HG03097 (cell line): ENCODE results near the gene FKBP8.

Experiments used
- ATAC-seq: cut with Tn5 transposase; IDR thresholded peaks from one replicate; pipeline ENCODE4 v1.9.1; 2021; ENCODE audit not compliant: unreplicated experiment, low FRiP score

Gene FKBP8

GRCh38 chr19:18503337-18503970 lies 39.9 kb downstream of the FKBP8 start:
- no peak for ATAC-seq

GRCh38 chr19:18502638-18503294 lies 40.6 kb downstream of the FKBP8 start:
- no peak for ATAC-seq

DNA sequence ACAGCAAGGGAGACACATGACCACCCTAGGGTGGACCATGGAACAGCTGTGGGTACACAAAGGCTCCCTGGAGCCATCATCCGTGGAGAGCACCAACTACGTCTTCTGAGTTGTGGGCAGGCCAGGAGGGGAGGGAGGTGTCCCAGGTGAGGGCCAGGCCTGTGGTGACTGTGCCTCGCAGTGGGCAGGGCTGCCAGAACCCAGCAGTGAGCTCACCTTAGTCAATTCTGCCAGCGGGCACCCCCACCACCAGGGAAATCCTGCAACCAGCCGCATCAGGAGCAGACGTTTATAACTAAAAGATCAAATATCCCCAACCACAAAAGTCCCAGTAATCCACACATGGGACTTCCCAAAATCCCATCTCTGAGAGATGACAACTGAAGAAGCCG lies 41.1 kb downstream of the FKBP8 start:
- ATAC-seq: no peak

DNA sequence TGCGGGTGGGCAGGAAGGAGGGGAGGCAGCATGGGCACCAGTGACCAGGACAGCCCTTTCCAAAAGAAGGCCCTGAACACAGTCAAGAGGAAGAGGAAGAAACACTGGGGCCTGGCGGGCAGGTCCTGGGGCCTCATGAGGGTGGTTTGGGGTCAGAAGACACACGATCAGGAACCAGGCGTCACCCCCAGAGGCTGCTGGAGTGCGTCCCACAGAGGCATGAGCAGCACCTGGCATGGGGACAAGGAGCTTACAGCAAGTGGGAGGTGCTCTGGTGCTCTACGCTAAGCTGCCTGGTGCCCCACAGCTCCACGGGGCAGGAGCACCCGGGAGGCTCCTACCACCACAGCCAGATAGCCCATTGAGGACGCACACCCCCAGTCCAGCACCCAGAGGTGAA lies 41.5 kb downstream of the FKBP8 start:
- ATAC-seq: no peak

DNA sequence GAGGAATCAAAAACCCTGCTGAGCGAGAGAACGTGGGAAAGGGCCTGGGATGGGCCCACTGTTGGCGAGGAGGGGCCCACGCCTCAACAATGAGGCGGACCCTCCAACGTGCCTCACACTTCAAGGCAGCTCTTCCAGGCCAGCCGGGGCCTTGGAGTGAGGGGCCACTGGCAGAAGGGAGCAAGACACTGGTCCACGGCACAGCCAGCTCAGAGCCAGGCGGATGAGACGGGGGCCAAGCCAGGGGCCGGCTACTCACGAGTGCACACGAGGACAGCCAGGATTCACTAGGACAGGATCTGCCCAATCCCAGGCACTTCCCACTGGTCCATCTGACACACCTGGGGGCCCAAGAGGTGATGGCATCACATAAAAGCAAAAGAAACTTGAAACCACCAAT lies 42.0 kb downstream of the FKBP8 start:
- ATAC-seq: no peak

- no peak for ATAC-seq
Measured at GRCh38 chr19:18500799-18501198, 42.6 kb downstream of the FKBP8 start.

DNA sequence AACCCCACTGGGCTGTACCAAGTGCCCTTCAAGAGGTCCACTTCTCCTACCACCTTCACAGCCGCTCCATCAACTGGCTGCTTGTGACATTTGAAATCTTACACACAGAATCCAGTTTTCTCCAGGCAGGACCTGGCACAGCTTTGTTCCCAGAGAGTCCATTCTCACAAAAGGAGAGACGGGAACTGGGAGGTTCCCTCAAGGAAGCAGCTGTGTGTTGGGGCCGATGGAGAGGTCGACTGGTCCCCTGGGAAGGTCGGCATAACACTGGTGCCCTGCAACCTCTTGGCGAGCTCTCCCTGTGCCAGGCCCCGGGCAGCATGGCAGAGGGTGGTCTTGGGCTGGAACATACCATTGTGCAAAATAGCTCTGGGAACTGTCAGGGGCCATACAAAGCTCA lies 43.0 kb downstream of the FKBP8 start:
- ATAC-seq: no peak

DNA sequence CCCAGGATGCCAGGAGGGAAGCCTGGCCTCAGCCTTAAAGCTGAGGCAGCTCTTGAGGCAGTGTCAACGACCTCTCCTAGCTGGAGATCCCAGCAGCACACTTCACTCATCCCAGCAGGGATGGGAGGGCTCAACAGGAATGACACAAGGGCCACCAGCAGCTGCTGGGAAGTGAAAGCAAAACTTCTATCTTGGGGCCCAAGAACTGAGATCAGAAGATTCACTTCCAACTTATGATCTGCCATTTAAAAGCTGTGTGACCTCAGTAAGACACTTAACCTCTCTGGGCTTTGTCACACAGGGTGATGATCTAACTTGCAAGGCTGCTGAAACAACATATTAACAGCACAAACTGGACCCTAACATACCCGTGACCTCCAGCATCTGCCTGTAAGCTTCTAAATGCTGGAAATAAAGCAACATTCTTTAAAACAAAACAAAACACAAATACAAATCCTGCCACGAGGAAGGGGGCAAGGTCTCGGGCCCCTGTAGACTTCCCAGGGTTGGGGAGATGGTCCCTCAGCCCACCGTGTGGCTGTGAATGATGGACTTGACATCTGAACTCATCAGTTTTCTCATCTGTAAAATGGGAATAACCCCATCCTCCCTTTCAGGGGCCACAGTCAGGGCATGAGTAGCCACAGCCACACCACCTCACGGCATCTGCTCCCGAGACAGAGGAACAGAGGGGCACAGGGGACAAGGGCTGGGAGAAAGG lies 44.2 kb downstream of the FKBP8 start:
- ATAC-seq: no peak

- no peak for ATAC-seq
Measured at GRCh38 chr19:18496980-18497256, 46.5 kb downstream of the FKBP8 start.

DNA sequence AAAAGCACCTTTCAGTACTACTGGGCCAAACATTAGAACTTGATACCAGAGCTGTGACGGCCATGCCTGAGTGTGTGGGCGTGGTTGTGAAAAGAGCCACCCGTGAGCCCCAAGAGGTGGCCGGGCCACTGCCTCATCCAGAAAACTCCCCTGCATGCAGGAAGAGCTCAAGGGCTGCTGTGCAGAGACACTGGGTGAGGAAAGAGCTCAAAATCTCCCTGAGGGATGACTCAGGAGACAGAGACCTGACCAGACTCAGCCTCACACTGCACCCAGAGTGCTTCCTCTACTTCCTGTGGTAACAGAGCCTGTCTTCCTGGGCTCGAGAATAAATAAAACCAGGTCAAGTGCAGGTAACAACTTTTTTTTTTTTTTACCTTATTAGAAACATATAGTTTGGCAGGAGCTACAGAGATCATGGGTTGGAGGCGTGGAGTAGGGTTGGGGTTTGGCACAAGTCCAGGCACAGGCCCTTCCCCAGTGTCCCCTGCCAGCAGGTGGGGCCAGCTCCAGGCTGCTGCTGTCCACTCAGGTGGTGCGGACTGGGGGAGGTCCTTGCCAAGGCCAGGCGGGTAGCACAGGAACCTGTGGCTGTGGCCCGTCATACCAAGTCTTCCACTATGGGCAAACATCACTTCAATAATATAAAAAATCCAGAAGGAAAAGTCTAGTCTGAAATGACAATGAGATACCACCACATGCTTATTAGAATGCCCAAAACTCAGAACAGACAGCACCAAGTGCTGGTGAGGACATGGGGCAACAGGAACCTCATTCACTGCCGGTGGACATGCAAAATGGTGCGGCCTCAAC lies 47.0 kb downstream of the FKBP8 start:
- ATAC-seq: peak; percentile 50

DNA sequence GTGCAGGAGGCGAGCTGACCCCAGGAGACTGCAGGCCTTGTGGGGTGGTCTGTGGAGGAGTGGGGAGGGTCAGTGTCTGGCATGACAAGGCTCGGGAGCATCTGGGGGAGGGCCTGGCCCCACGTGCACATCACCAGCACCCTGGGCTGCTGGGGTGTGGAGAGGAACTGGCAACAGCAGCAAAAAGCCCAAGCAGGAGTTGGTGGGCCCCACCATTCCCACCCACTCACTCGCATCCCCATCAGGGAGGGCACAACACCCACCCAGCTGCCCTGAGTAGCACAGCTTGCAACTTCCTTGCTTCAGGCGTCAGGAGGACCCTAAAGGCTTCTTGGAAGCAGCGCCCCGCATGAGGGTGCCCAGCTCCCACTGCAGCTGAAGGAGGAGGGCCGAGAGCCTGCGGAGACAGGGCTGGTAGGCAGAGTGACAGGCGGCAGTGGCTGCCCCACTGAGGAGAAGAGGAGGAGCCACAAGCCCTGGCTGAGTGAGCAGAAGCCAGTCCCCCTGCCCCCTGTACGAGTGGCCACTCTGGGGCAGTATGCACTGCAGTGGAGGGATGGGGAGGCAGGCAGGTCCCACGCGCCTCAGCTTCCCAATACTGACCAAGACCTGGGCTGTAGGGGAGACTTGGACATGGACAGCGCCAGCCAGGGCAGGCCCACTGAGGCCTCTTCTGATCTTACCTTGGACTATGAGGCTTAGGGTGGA lies 48.0 kb downstream of the FKBP8 start:
- no peak for ATAC-seq

- ATAC-seq: no peak
Measured at GRCh38 chr19:18494267-18494607, 49.1 kb downstream of the FKBP8 start.

GRCh38 chr19:18493440-18494266 lies 49.7 kb downstream of the FKBP8 start:
- ATAC-seq: no peak

- ATAC-seq: no peak
Measured at GRCh38 chr19:18491995-18492953, 51.1 kb downstream of the FKBP8 start.

DNA sequence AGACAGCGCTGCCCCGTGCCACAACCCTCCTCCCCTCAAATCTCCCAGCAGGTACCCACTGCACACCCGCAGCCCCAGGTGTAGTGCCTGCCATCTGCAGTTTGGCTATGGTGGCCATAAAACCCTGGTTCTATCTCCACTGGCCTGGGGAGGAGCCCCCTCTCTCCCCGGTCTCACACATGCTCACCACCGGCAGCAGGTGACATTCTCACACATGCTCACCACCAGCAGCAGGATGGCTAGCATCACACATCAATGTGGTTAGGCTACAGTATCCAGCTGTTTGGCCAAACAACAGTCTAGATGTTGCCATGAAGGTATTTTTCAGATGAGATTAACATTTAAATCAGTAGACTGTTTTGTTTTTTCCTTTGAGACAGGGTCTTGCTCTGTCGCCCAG lies 52.6 kb downstream of the FKBP8 start:
- ATAC-seq: no peak

DNA sequence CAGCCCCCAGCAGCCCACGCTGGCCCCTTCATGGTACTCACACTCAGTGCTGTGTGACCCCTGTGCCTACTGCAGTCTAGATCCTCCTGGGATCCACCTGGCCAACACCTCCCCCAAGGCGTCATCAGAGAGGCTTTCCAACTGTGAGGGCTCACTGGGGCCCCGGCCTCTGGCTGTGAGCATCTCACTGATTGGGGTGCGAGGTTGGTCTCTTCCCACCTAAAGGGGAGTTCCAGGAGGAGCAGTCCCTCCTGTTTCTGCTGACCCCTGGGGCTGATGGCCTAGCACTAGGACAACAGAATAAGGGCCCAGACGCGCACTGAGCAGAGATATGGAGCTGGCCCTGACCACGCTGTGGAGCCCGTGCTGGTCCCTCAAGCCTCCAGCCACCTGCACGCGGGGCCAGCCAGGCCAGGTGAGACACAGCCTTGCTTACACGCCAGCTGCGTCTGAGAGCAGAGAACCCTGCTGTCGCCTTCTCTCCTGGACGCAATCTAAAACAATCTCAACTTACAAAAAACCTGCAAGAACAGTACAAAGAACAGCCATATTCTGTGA lies 53.7 kb downstream of the FKBP8 start:
- ATAC-seq: no peak

DNA sequence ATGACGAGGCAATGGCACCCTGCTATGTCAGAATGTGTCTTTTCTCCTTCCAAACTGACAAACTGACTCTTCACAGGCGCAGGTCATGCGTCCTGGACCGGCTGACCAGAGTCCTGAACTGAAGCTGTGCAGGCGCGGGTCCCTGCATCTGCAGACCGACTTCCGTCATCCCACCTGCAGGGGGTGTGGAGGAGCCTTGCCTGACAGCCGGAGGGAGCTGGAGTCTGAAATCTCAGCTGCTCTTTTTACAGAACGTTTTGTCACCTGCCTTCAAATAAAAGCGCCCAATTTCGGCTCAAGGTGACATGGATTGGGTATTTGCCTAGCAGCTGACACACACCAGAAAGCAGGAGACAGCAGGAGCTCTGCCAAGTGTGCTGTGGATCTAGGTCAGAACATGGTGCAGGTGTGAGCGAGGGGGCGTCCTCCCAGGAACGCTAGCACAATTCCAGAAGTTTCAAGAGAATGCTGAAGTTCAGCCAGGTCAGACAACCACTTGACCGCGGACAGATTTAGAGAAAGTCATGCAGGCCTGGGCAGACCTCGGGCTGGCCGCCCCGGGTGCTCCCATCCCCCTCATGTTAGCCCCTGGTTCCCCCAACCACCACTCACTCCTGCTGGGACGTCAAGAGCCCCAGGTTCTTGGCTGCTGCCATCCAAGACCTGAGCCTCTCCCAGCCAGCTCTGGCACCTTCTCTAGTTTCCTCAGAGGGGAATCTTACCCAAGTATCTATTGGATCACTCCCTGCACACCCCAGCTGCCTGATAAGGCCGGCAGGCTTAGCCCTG lies 54.3 kb downstream of the FKBP8 start:
- ATAC-seq: no peak

DNA sequence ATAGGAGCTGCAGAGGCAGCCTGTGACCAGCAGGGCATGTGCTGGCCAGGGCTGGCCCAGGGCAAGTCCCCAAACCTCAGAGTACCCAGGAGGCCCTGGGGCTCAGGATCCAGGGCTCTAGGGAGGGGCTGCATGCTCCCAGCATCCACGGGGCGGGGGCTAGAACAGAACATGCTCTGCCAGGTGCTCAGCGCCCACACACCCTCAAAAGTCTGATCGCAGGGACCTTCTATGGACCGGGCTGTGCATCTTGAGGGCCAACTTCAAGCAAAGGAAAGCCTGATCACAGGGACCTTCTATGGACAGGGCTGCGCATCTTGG lies 55.0 kb downstream of the FKBP8 start:
- ATAC-seq: no peak
